ENCODE results near the gene SLX4IP. TPM values are rescaled to one million over a fixed set of nuclear protein-coding genes. Genes with fewer than 3 reads are reported as not detected.

The SLX4IP gene
- total RNA-seq, 1 experiment from 2014 or later = 7.0 TPM

GRCh38 chr20:10647471-10647870, 212.4 kb downstream of the SLX4IP start:
- no peak for DNase-seq (ENCODE audit: low read depth)

GRCh38 chr20:10647909-10648308, 212.8 kb downstream of the SLX4IP start:
- no peak for DNase-seq (ENCODE audit: low read depth)

- DNase-seq (ENCODE audit: low read depth) = peak; percentile 94
Measured at GRCh38 chr20:10648651-10649050, 213.5 kb downstream of the SLX4IP start.

- DNase-seq (ENCODE audit: low read depth) = no peak
Measured at GRCh38 chr20:10649080-10649796, 214.1 kb downstream of the SLX4IP start.

DNA sequence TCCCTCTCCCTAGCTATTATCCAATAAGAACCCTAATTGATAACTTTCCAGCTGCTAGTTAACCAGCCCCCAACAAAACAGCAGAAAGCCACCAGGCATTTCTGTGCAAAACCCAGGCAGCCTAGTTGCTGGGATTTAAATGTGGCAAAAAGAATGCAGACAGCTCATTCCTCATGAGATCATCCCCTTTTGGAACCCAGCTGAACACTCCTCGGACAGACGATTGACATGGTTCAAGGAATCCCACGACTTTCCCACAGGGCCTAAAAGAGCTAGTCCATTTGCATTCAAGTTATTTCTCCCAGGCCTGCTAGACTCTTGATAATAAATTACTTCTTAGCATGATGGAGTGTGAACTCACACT, 214.7 kb downstream of the SLX4IP start:
- peak; percentile 70 for DNase-seq (ENCODE audit: low read depth)

GRCh38 chr20:10651227-10651990, 216.3 kb downstream of the SLX4IP start:
- DNase-seq (ENCODE audit: low read depth) = no peak

DNA sequence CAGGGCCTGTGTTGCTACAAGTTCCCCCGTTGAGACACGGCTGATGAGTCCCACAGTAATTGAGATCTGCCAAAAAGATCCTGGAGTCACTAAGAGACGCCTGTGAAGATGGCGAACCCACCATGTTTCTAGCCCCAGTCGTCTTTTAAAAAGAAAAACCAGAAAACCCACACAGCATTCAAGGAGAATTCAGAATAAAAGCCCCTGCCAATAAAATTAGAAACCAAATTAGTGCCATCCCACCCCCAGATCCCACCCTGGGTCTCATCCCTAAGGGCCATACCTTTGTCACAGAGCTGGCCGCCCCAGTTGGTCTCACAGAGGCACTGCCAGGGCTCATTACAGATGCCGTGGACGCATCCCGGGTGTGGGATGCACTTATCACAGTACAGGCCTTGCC, 217.1 kb downstream of the SLX4IP start:
- DNase-seq (ENCODE audit: low read depth) = no peak

DNA sequence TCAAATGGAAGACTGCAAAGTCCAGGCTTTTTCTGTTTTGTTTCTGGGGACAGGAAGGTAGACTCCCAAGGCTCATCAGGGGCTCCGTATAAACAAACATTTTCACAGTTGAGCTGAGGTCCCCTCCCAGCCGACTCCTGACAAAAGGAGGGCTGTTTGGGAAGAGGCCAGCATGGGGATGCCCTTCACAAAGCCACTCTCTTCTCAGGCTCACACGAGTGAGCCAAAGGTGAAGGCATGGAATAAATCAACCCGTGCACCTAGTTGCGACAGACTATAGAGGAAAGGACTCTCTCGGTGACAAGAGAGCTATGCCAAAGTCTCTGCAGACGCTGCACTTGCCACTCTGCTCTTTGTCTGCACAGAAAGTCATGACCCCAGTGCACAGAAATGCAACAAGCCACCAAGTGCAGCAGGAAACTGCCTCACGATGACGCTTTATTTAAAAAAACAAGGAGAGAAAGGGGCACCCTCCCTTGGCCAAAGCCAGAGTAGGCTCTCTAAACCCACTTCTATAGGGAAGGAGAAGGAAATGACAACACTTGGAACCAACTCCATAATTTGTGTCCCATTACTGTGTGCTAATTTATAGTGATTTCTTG, 217.7 kb downstream of the SLX4IP start:
- no peak for DNase-seq (ENCODE audit: low read depth)

DNA sequence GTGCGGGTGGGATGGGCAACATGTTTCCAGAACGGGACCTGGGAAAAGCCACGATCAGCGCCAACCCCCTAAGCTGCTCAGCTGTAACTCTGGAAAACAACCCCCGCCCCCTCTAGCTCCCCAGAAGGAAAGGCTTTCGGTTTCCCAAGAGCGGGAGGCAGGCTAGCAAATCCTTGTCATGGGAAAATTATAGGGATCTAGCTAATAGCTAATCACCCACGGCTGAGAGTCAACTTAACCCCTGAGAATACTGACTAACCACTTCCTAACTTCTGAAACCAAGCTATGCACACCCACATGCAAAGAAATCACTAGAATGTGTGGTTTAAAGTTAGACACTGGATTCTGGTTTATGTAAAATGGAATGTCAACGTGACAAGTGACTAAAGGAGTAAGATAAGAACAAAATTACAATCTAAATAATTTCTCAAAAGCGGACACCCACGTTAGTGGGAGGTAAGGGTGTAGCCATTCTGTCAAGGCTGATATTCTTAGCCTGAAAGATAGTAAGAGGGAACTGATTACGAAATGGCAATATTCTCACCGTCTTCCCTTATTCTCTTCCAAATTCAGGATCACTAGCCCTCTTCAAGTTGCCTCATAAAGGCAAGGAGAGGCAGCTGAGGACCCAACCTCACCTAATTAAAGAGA, 218.6 kb downstream of the SLX4IP start:
- DNase-seq (ENCODE audit: low read depth) = no peak

- no peak for DNase-seq (ENCODE audit: low read depth)
Measured at GRCh38 chr20:10654250-10654610, 219.1 kb downstream of the SLX4IP start.

DNA sequence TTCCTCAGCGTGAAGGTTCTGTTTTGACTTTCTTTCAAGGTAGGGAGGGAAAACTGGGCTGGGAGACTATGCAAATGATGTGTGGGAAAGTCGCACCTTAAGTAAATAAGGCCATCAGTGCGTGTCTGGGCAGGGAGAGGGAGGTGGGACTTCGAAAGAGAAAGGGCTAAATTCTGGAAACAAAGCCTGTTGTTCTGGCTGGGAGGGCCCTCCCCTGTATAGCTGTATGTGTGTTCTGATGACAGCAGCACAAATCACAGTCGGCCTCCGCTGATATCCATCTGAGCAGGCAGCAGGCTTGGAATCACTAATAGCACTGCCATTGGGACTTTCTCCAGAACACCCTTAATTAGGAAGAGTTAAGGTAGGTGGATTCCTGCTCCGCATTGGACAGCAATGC, 219.5 kb downstream of the SLX4IP start:
- no peak for DNase-seq (ENCODE audit: low read depth)

DNA sequence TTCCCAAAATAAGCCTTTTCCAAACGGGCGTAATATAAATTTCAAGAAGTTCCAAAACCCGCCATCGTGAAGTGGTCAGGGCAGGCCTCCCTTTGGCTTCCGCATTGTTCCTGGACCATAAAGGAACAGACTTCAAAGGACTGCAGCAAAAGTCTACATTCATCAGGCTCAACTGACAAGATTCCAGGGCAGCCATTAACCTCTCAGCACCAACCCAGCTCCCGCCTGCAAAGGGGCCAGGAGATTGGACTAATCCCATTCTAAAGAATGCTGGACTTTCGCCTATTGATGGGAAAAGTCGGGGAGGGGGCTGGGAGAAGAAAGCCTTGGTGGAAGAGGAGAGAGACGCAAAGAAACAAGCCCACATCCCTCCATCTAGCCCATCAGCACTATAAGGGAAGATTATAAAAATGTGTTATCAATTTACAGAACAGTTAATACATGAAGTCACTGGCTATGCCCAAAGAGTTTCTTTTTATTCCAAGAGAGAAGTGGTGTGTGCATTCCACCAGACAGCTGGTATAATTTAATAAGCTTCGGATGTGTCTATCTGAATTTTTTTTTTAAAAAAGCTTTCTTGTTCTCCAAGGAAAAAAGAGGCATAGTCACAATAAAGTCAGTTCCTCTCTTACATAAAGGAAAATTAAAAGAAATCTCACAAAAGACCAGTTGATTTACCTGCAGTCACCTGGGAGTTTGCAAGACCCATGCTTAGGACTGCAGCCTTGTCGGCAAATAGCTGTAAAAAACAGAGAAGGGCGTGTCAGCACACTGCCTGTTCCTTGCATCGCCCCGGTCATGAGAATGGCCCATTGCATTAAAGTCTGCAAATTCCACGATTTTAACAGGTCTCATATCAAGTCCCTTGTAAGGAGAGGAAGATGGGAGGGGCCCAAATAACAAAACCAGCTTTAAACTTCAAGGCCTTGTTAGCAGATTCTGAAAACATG, 220.9 kb downstream of the SLX4IP start:
- DNase-seq (ENCODE audit: low read depth) = no peak

GRCh38 chr20:10657453-10657852, 222.3 kb downstream of the SLX4IP start:
- no peak for DNase-seq (ENCODE audit: low read depth)

DNA sequence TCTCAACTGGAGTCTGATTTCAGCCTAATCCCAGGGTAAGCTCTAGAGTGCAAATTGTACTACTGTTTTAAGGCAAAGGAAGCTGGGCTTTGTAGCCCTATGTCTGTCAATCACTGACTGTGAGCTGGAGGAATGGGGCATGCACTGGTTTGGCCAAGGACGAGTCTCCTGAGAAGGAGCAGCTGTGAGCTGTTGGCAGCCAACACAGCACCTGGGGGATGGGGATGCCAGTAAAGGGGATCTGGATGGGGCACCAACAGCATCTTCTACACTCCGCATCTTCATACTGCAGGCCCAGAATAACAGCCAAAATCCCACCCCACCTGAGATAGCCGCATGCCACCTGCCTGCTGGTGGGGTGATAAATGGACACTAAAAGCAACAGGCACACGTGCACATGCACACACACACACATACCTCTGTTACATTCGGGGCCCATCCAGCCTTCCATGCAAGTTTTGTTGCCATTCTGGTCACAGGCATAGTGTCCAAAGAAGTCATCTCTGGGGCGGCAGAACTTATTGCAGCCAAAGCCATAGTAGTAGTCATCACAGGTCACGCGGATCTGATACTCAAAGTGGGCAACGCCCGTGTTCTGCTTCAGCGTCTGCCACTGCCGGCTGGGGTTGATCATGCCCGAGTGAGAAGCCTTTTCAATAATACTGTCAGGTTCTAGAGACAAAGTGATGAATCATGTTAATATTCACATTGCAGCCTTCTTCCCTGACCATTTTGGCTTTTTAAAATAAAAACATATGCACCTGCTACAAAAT, 223.1 kb downstream of the SLX4IP start:
- no peak for DNase-seq (ENCODE audit: low read depth)

DNA sequence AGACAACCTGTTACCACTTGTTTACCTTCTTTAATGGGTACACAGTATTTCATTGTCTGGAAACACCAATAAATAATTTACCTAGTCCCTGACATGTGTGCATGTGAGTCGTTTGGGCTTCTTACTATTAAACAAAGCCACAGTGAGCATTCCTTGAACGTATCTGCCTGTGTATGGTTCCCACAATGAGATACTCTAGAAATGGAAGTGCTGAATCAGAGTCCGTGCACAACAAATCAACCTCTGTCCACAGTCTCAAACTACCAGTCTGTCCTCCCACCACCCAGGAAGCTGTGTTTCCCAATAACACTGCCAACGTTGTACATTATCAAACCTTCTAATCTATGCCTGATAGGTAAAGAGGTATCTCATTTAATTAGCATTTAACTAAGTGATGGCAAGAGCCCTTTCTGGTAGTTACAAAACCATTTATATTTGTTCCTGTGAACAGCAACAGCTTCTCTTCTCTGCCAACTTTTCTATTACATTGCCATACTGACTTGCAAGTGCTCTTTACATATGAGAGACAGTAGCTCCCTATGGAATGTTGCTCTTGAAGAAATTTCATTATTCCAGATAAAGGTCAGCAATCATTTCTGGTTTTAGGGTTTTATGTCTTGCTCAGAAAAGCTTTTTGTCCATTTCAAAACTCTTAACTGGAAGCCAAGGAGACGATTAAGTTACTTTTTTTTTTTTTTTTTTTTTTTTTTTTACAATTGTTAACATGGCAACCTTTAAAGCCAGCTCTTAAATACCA, 223.9 kb downstream of the SLX4IP start:
- DNase-seq (ENCODE audit: low read depth) = no peak

GRCh38 chr20:10659651-10660601, 224.8 kb downstream of the SLX4IP start:
- no peak for DNase-seq (ENCODE audit: low read depth)

DNA sequence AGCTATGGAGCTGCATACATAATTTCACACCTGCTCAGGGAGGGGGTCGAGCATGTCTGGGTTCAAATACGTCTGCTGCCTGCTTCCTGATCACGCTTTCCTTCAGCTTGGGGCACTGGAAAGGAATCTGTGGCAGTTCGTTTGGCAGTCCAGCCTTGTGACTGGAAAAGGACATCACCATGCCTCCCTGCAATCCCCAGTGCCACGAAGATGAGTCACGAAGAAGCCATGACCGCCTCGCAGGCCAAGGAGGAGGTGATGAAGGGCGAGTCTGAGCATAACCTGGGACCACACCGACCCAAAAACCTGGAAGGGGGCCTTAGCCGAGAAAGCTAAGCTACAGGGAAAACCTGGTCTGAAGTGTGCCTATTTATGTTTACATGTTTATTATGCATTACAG, 225.6 kb downstream of the SLX4IP start:
- DNase-seq (ENCODE audit: low read depth) = no peak

DNA sequence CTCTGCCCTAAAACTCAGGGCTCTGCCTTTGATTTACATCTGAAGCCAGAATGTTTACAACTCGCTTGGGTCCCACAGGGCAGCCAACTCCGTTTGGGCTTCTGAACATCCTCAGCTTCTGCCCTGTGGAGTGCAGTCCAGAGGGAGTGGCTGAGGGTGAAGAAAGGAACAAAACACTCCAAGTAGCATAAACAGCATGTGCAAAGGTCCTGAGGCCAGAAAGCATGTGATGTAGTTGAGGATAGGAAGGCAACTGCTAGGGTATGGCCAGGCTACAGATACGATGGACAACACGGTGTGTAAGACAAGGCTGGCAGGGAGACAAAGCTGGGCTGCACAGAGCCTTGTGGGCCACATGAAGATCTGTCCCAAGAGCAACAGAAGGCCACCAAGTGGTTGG, 226.2 kb downstream of the SLX4IP start:
- no peak for DNase-seq (ENCODE audit: low read depth)

GRCh38 chr20:10662151-10662550, 227.0 kb downstream of the SLX4IP start:
- DNase-seq (ENCODE audit: low read depth) = no peak

All from LHCN-M2 (cell line).